GM11168 (cell line): ENCODE data around the gene PRR18.
"Not testable (repeated sequence)": the region's sequence is repeated elsewhere in the genome, so short reads cannot be mapped to it uniquely, and the experiment has no call there.

ENCODE experiments used
- in situ Hi-C: fragments of 300-500 bp; cut with MboI; formaldehyde crosslinking; loops from one replicate; pipeline ENCODE4 v1.12.0; 2022; ENCODE audit warnings: low sequenced_read_pairs; ENCODE audit not compliant: unreplicated experiment

Gene PRR18

GRCh38 chr6:166308033-166308768 is at the start of gene PRR18:
PRR18 (minus strand) TSS chr6:166308392; CDS start chr6:166308142, 250 bp downstream.
- in situ Hi-C loops: no loop called here

GRCh38 chr6:166355552-166355951 is 47.4 kb upstream of the PRR18 start:
- in situ Hi-C loops: no loop called here

DNA sequence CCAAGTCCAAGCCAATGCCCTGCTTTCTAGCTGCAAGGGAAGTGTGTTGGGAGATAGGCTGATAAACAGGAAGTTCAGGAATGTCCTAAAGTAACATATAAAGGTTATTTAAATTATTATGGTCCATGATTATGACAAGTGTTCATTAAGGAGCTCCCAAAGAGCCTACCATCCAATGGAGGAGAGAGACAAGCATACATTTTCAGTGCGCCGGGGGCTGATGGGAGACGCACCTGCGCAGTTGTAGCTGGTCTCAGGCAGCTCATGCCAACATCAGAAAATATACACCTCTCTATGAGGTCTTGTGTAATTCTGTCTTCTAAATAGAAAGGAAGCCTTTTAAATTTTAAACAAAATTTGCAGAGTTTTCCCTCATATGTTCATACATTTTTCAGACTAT is 46.8 kb upstream of the PRR18 start:
- in situ Hi-C loops: no loop called here

DNA sequence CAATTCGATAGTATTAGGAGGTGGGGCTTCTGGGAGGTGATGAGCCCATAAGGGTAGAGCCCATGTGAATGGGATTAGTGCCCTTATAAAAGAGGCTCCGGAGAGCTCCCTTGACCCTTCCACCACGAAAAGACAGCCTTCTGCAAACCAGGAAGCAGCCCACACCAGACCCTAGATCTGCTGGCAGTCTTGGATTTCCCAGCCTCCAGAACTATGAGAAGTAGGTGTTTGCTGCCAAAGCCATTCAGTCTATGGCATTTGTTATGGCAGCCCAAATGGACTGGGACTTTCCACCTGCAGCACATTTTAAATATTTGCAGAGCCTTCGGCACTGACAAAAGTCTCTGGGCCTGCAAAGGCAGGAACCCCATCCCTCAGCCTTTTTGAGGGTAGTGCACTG is 46.0 kb upstream of the PRR18 start:
- in situ Hi-C loops: no loop called here

DNA sequence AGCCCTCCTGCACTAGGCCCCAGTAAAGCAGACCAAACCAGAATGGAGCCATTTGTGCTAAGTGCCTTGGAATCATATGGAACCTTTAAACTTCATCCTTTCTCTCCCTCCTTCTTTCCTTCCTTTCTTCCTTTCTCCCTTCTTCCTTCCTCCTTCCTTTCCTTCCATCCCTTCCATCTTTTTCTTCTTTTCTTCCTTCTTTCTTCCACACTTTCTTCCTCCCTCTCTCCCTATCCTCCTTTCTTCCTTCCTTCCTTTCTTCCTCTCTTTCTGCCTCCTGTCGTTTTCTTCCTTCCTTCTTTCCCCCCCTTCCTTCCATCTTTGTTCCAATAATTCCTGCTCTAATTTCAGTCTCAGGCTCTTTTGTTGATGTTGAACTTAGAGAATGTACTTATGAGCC is 45.3 kb upstream of the PRR18 start:
- in situ Hi-C loops: no loop called here

- in situ Hi-C loops: no loop called here
These were observed 44.7 kb upstream of the PRR18 start for GRCh38 chr6:166352923-166353322.

DNA sequence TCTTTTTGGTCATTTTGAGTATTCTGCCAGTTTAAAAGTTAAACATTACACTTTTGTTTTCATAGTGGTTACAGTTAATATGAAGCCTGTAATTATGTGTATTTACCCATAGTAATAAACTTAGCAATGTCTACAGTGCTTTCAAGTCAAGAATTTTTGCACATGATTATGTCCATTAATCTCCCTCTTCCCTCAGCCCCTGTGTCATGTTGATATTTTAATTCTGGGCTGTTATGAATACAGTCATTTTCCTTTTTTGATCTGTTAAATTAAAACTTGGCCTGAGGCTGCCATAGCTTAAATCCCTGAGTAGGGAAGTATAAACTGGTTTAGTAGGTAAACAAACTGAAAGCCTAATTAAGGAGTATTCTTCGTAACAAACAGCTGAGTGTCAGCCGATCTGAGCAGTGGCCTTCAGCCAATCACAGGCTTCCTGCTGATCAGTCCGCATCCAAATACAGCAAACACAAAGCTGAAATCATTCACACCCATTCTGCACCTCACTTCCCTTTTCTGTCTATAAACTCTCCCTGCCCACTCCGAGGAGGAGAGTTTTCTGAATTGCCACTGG is 43.6 kb upstream of the PRR18 start:
- in situ Hi-C loops: no loop called here

DNA sequence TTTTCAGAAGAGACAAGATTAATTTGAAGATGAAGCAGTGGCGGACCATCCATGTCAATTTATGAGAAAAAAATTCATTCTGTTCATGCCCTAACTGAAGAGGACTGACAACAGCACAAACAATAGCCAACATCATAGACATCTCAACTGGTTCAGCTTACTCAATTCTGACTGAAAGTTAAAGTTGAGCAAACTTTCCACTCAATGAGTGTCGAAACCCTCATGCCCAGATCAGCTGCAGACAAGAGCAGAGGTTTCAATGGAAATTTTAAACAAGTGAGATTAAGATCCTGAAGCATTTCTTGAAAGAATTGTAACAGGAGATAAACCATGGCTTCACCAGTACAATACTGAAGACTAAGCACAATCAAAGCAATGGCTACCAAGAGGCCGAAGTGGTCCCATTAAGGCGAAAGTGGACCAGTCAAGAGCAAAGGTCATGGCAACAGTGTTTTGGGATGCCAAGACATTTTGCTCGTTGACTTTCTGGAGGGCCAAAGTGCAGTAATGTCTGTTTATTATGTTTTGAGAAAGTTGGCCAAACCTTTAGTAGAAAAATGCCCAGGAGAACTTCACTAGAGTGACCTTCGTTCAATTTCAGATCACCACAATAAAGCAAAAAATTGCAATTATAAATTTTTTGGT is 40.2 kb upstream of the PRR18 start:
- in situ Hi-C loops: no loop called here

GRCh38 chr6:166346965-166347364 is 38.8 kb upstream of the PRR18 start:
- in situ Hi-C loops: no loop called here

DNA sequence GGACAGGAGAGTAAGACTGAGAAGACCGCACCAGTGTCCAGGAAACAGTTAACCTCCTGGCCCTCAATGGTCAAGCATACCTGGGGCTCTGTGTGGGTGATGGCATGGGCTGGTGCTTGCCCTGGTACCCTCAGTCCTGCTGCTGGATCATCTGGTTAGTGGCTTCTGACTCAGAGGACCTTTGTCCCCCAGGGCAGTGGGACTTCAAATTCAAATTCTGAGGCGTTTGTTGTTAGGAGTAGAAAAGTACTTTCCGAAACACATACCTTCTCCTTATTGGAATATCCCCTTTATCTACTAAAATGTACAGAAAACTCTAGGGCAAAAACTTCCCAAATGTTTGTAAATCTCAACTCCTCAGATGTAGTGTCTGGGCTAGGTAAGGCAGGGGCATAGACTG is 38.3 kb upstream of the PRR18 start:
- in situ Hi-C loops: no loop called here

DNA sequence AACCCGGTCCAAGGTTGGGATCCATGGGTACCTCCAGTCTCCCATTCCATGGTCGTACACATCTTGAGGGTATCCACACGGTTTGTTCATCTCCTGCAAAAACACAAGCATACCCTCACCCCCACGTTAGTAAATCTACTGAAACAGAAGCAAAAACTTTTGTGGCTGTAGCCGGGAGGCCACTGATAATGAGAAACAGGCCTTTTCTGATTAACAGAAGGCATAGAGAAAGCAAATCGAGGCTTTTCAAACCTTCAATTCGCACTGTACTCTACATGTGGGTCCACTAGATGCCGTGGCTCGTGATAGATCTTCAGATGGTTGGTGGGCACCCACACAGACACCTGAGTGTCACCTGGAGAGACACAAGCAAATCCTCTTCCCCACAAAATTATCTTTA is 37.5 kb upstream of the PRR18 start:
- in situ Hi-C loops: not testable (repeated sequence)

DNA sequence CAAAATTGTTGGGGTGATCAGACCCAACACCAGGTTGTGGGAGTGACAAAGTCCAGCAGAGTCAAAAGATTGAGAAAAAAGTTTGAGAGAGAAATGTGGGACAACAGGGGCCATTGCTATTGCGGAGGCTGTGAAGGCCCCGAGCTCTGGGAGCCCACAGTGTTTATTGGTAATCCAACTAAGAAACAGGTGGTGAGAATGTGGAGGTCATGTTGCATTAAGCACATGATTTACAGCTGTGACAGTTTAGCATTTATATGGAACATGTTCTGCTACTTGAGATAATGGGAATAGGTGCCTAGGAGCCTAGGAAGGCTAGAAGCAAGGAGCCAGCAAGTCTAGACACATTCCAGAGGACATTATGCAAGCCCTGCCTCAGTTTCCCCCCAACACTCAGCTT is 36.7 kb upstream of the PRR18 start:
- in situ Hi-C loops: not testable (repeated sequence)

GRCh38 chr6:166344240-166344639 is 36.0 kb upstream of the PRR18 start:
- in situ Hi-C loops: no loop called here

- in situ Hi-C loops: no loop called here
These were observed 34.9 kb upstream of the PRR18 start for GRCh38 chr6:166343150-166343487.

- in situ Hi-C loops: no loop called here
These were observed 34.4 kb upstream of the PRR18 start, which contains the start of gene SFT2D1 for GRCh38 chr6:166342349-166343149. SFT2D1 (minus strand) TSS chr6:166342545; CDS start chr6:166342481, 64 bp downstream.

DNA sequence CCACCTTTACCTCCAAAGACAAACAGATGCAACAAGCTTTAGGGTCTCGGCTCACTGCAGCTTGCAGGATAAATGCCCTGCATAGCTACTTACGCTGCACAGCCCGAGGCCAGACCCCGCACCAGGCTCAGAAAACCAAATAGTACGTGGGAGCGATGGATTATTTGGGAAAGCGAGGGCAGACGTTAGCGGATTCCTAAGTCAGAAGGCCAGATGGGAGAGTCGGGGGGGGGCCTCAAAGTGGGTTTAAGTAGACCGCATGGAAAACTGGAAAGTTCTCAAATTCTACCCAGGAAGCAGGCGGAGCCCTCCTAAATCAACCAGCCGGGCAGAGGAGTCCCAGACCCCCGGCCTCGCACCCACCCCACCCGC is 33.8 kb upstream of the PRR18 start:
- in situ Hi-C loops: no loop called here

- in situ Hi-C loops: no loop called here
These were observed 33.3 kb upstream of the PRR18 start for GRCh38 chr6:166341464-166341863.

GRCh38 chr6:166338854-166339253 is 30.7 kb upstream of the PRR18 start:
- in situ Hi-C loops: no loop called here

- in situ Hi-C loops: no loop called here
These were observed 28.7 kb upstream of the PRR18 start for GRCh38 chr6:166336847-166337246.

GRCh38 chr6:166335378-166336302 is 27.4 kb upstream of the PRR18 start:
- in situ Hi-C loops: no loop called here
